HG03159 (cell line): ENCODE measurements around the gene NOS3.

Experiments
- ATAC-seq: cut with Tn5 transposase; IDR thresholded peaks from one replicate; pipeline ENCODE4 v1.9.1; 2021; ENCODE audit warnings: mild to moderate bottlenecking, moderate library complexity; ENCODE audit not compliant: unreplicated experiment

Gene NOS3

DNA sequence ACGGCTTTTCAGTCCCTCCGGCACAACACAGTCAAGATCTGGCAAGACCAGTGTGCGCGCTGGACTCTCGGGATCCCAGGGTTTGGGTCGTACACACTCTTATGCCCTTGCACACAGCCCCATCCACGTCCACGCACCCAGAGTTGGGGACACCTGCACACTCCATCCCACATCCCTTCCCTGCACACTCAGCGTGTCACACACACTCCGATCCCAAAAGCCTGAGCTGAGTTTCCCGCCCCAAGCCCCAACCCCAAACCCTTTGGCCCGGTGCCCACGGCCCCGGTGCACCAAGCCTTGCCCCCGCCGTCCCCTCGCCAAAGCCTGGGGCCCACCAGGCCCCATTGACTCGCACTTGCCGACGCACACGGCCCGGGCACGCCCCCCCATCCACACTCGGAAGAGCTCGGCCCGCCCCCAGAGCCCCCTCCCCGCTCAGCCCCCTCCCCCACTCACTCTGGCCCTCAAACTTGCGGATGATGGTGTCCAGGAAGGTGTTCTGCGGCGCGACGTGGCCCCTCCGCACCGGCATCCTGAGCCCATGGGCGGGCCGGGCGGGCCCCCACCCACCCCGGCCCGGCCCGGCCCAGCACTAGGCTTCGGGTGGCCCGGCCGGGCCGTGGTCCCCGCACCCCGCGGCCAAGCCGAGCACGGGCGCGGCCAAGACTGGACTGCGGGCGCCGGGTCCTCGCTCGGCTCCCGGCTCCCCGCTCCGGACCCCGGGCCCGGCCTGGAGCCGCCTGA, 13.3 kb upstream of the NOS3 start:
- ATAC-seq, result no peak

DNA sequence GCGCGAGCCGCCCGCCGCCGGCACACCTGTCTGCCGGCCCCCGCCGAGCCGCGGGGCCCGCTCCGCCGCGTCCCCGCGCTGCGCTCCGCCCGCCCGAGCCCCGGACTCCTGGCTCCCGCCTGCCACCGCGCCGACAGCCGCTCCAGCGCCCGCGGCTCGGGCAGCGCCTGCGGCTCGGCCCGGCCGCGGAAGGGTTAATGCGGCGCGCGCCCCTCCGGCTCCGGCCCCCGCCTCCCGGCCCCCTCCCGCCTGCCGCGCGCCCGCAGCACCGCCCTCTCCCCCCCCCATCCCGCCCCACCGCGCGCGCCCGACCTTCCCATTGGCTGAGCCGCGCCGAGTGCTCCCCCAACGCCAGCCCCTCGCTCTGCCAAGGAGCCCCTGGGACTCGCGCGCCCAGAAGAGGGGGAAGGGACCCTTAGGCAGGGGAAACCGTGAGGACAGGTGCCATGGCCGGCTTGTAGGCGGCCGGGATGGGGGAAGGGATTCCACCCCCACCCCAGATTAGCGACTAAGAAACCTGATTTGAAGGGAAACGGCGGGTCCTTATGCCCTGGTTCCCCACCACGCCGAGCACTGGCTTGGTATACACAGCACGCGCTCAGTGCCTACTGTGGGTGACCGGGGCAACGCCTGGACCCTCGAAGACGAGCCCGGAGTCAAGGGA, 12.6 kb upstream of the NOS3 start, which contains the start of gene KCNH2:
Gene KCNH2, minus strand, starts transcription at position 196 of the 664 bp plus-strand sequence. CDS start 408 bp downstream, outside the sequence.
- no peak for ATAC-seq

DNA sequence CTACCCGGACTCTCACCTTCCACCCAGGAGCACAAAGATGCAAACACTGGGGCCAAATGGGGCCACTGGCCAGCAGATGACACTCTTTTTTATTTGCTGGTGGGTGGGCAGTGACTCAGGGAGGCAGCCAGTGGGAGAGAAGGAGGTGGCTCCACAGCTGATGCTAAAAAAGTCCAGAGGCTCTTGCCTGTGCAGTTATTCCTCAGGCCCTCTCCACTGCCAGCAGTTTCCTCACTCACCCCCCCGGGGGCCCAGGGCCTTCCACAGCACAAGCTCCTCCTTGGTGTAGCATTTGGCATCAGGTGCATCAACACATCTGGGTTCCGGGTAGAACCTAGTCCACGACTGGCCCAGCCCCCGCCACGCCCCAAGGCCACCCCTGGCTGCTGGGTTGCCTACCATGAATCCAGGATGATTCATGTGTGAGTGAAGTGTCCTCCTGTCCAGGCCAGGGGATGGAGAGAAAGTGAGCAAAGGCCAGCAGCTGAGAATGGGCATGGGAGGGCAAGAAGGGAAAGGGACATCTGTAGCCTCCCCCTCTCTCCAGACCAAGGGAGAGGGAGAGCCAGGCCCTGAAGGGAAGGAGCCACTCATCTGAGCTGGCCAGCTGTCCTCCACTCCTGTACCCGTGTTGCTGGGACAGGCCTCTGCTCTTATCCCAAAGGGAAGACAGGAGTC, 11.0 kb upstream of the NOS3 start:
- no peak for ATAC-seq

- ATAC-seq, result no peak
Observed at GRCh38 chr7:150980663-150981062, 10.2 kb upstream of the NOS3 start.

DNA sequence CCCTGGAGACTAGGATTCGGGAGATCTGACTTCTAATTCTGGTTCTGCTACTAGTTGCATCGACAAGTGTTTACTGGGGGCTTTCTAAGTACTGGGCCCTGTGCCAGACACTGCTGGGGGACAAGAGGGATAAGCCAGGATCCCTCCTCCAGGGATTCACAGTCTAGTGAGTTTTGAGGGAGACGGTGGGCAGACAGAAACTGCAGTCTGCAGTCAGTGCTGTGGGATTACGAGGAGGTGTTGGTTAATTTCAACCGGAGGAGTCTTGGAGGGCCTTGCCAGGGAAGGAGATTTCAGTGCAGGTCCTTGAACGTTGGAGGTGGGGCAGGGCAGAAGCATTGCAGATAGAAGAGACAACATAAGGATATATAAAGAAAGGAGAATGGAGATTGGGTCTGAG, 9.2 kb upstream of the NOS3 start:
- ATAC-seq, result no peak

- ATAC-seq, result no peak
Observed at GRCh38 chr7:150982351-150982750, 8.5 kb upstream of the NOS3 start.

GRCh38 chr7:150983893-150984368, 6.9 kb upstream of the NOS3 start:
- no peak for ATAC-seq

DNA sequence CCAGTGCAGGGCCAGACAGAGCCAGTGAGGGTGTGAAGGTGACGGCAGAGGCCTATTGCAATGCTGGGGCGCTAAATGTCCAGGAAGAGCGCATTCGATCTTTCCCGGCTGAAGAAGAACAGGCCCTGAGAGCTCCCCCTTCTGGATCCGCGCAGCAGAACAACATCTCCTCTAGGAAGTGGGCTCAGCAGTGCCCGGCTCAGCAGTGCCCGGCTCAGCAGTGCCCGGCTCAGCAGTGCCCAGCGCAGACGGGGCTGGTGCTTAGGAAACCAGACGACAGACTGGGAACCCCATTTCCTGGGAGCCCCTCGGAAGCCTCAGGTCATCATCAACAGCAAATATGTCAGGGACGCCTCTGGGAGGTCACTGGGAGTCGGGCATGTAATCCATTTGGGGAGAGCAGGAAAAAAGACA, 4.7 kb upstream of the NOS3 start:
- ATAC-seq, result no peak

DNA sequence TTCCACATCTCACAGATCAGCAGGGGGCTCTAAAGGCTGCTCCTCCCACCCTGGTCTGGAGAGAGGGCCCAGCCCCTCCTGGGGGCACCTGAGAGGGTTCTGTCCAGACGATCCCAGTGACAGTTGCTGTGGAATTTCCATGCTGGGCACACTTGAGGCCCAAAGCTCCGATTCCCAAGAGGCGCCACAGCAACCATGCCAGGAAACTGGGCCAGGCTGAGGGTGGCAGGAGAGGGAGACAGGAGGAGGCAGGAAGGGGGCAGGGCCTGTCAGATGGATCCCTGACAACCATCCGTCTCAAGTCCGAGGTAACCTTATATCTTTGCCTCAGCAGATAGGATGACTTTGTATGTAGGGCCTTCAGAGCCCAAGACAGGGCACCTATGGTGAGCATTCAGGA, 4.3 kb upstream of the NOS3 start:
- ATAC-seq, result no peak

DNA sequence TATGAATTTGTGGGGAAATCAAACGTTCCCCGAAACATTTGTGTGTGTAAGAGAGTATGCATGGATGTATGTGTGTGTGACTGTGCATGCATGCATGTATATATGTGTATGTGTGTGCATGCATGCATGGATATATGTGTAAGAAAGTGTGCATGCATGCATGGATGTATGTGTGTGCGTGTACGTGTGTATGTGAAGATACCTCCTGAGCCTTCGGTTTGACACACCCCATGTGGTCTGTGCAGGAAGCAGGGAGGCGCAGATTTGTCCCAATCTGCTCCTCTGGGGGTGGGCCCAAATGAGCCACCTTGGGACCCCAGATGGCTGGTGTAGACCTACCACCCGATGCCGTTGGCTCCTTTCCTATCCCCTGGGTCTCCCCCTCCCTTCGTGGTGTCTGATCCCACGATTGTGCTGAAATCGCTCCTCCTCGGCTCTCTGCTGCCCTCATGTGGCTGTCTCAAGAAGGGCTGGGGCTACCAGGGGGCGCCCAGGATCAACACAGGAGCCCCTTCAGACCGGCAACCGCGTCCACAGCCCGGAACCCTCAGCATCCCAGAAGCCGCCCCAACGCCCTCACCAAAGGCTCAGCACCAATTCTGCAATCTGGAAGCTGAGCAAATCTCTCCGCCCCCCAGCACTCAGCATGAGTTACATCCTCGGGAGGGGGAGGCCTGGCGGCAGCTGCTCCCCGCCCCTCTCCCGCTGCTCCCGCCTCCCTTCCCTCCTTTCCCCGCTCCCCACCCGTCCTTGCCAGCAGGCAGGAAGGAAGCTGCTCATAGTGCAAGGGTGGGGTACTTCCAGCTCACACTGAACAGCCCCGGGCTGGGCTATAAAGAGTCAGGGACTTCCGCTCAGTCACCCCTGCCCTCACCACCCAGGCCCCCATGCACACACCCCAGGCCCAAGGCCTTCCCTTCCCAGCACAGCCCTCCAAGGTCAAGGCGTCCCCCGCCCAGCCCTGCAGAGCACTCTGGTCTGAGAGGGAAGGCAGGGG, 2.3 kb upstream of the NOS3 start:
- no peak for ATAC-seq

GRCh38 chr7:150989456-150989855, 1.4 kb upstream of the NOS3 start:
- ATAC-seq, result no peak

DNA sequence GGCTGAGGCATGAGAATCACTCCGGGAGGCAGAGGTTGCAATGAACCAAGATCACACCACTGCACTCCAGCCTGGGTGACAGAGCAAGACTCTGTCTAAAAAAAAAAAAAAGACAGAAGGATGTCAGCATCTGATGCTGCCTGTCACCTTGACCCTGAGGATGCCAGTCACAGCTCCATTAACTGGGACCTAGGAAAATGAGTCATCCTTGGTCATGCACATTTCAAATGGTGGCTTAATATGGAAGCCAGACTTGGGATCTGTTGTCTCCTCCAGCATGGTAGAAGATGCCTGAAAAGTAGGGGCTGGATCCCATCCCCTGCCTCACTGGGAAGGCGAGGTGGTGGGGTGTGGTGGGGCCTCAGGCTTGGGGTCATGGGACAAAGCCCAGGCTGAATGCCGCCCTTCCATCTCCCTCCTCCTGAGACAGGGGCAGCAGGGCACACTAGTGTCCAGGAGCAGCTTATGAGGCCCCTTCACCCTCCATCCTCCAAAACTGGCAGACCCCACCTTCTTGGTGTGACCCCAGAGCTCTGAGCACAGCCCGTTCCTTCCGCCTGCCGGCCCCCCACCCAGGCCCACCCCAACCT, 1.3 kb downstream of the NOS3 start:
- ATAC-seq, result no peak

DNA sequence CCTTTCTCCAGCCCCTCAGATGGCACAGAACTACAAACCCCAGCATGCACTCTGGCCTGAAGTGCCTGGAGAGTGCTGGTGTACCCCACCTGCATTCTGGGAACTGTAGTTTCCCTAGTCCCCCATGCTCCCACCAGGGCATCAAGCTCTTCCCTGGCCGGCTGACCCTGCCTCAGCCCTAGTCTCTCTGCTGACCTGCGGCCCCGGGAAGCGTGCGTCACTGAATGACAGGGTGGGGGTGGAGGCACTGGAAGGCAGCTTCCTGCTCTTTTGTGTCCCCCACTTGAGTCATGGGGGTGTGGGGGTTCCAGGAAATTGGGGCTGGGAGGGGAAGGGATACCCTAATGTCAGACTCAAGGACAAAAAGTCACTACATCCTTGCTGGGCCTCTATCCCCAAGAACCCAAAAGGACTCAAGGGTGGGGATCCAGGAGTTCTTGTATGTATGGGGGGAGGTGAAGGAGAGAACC, 2.1 kb downstream of the NOS3 start:
- ATAC-seq, result no peak

- ATAC-seq, result no peak
Observed at GRCh38 chr7:150993511-150993910, 2.7 kb downstream of the NOS3 start.

GRCh38 chr7:150994141-150994837, 3.5 kb downstream of the NOS3 start:
- ATAC-seq, result no peak

DNA sequence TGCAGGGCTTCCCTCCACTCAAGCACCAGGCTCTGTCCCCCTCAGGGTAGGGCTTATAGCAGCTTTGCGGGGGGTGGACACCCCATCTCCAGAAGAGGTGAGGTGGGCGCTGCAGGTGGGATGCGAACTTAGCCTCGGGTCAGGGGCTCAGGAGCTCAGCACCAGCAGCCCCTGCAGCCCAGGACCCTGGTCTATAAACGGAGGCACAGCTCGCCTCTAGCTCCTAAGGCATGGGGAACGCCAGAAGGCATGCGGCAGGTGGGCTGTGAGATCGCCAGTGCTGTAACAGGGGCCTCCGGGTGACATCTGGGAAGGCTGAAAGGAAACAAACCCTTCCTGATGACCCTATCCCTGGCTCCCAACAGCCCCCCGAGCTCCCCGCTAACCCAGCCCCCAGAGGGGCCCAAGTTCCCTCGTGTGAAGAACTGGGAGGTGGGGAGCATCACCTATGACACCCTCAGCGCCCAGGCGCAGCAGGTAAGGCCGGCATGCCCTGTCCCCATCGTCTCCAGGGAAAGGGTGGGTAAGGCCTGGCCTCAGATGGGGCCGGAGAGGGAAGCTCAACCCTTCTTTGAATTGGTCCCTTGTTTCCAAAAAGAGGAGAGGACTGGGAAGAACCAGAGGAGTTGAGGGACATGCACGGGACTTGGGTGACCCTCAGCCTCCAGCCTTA, 4.2 kb downstream of the NOS3 start:
- ATAC-seq, result no peak

DNA sequence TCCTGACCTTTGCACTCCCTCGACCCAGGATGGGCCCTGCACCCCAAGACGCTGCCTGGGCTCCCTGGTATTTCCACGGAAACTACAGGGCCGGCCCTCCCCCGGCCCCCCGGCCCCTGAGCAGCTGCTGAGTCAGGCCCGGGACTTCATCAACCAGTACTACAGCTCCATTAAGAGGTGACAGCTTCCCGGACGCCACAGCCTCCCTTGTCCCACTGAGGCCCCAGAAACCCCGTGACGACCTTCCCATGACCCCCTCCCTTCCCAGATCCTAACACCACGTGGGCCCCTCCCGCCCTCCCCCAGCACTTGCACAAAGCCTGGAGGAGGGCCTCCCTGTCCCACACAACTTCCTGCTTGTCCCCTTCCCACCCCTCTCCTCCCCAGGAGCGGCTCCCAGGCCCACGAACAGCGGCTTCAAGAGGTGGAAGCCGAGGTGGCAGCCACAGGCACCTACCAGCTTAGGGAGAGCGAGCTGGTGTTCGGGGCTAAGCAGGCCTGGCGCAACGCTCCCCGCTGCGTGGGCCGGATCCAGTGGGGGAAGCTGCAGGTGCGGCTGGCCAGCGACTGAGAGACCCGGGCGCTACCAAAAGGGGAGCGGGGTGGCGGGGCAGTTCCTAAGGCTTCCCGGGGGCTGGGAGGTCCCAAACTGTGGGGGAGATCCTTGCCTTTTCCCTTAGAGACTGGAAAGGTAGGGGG, 5.7 kb downstream of the NOS3 start:
- ATAC-seq, result no peak

- ATAC-seq, result no peak
Observed at GRCh38 chr7:150997075-150997511, 6.3 kb downstream of the NOS3 start.
